K562 (cell line): Measurements from ENCODE around the gene CACNA2D2. TPM values are rescaled to one million over a fixed set of nuclear protein-coding genes. Genes with fewer than 3 reads are reported as not detected.

Experiments
- BRD9 ChIP-seq: fragments of 450-650 bp; IDR thresholded peaks from 2 replicates; pipeline ENCODE4 v1.6.1; 2018; ENCODE audit warnings: low read depth; ENCODE audit not compliant: partially characterized antibody
- CBFA2T2 ChIP-seq: fragments of 450-650 bp; conservative IDR thresholded peaks from 2 replicates; pipeline ENCODE4 v1.6.1; 2017; ENCODE audit warnings: mild to moderate bottlenecking
- CBFA2T3 ChIP-seq: fragments of 450-650 bp; IDR thresholded peaks from 2 replicates; pipeline ENCODE4 v1.6.1; 2017
- CBX5 ChIP-seq: IDR thresholded peaks from 2 replicates; pipeline ENCODE4 v1.6.1; 2014; ENCODE audit warnings: low read depth, borderline replicate concordance
- ELK1 ChIP-seq: sonication (generic); formaldehyde crosslinking; IDR thresholded peaks from 2 replicates; pipeline ENCODE4 v1.8.1; 2022; ENCODE audit warnings: missing genetic modification reagents
- ESRRA ChIP-seq: fragments of 450-650 bp; IDR thresholded peaks from 2 replicates; pipeline ENCODE4 v1.6.1; 2014; ENCODE audit warnings: low read depth, mild to moderate bottlenecking, moderate library complexity, borderline replicate concordance
- GATA2 ChIP-seq: sonication (generic); formaldehyde crosslinking; IDR thresholded peaks from 2 replicates; pipeline ENCODE4 v1.4.0; 2020; ENCODE audit warnings: mild to moderate bottlenecking, missing genetic modification reagents
- GATAD2A ChIP-seq: fragments of 450-650 bp; IDR thresholded peaks from 2 replicates; pipeline ENCODE4 v1.6.1; 2017
- MAZ ChIP-seq, 2 experiments: fragments of 450-650 bp in 1 of 2; sonication (generic) in 1 of 2; formaldehyde crosslinking; IDR thresholded peaks in 1 of 2; conservative IDR thresholded peaks in 1 of 2; 2 replicates each; pipeline versions ENCODE4 v1.4.0 to v1.5.0; 2020; ENCODE audit warnings: mild to moderate bottlenecking in 1 of 2, missing genetic modification reagents in 1 of 2
- NKRF ChIP-seq: fragments of 450-650 bp; IDR thresholded peaks from 2 replicates; pipeline ENCODE4 v1.6.1; 2016; ENCODE audit warnings: borderline replicate concordance
- NR2F6 ChIP-seq: fragments of 450-650 bp; formaldehyde crosslinking; IDR thresholded peaks from 2 replicates; pipeline ENCODE4 v1.4.0; 2020; ENCODE audit warnings: mild to moderate bottlenecking
- NR4A1 ChIP-seq, 2 experiments: fragments of 250-450 bp in 1 of 2; fragments of 450-650 bp in 1 of 2; sonication (Bioruptor Pico) in 1 of 2; IDR thresholded peaks; 2 replicates each; pipeline versions ENCODE4 v1.4.0 to v1.6.1; 2016 to 2020; ENCODE audit warnings: mild to moderate bottlenecking in 2 of 2, missing compliant biosample characterization in 1 of 2, missing genetic modification characterization in 1 of 2, moderate library complexity in 1 of 2
- SNAPC5 ChIP-seq: fragments of 250-450 bp; sonication (Bioruptor Pico); IDR thresholded peaks from 2 replicates; pipeline ENCODE4 v1.8.0; 2021; ENCODE audit warnings: moderate library complexity, mild to moderate bottlenecking, inconsistent platforms
- SRSF9 ChIP-seq: fragments of 200-400 bp; formaldehyde crosslinking; IDR thresholded peaks from 2 replicates; pipeline ENCODE4 v1.6.1; 2017; ENCODE audit warnings: low read depth, low read length, borderline replicate concordance
- USF2 ChIP-seq: sonication (generic); formaldehyde crosslinking; IDR thresholded peaks from 2 replicates; pipeline ENCODE4 v1.5.0; 2020; ENCODE audit warnings: missing genetic modification reagents
- YBX1 ChIP-seq: fragments of 450-650 bp; IDR thresholded peaks from 2 replicates; pipeline ENCODE4 v1.7.1; 2016; ENCODE audit warnings: mild to moderate bottlenecking
- ZBTB7A ChIP-seq: IDR thresholded peaks from 2 replicates; pipeline ENCODE4 v1.6.1; 2011; ENCODE audit warnings: low read depth, mild to moderate bottlenecking, low read length, moderate library complexity, borderline replicate concordance; ENCODE audit not compliant: control insufficient read depth
- ZKSCAN8 ChIP-seq: fragments of 200-800 bp; sonication (Bioruptor generic); IDR thresholded peaks from 2 replicates; pipeline ENCODE4 v1.6.1; 2016; ENCODE audit warnings: missing genetic modification characterization, missing compliant biosample characterization
- ZNF197 ChIP-seq: fragments of 200-800 bp; sonication (Bioruptor generic); IDR thresholded peaks from 2 replicates; pipeline ENCODE4 v1.6.1; 2016; ENCODE audit warnings: low read depth, missing genetic modification characterization, missing compliant biosample characterization
- ZNF507 ChIP-seq: conservative IDR thresholded peaks from 2 replicates; pipeline ENCODE4 v1.6.1; 2017; ENCODE audit warnings: missing genetic modification characterization, missing compliant biosample characterization
- ZNF76 ChIP-seq: fragments of 250-450 bp; sonication (Bioruptor Pico); IDR thresholded peaks from 2 replicates; pipeline ENCODE4 v1.4.0; 2020; ENCODE audit warnings: mild to moderate bottlenecking, moderate library complexity, borderline replicate concordance
- ZNF766 ChIP-seq: fragments of 200-800 bp; sonication (Bioruptor generic); conservative IDR thresholded peaks from 2 replicates; pipeline ENCODE4 v1.6.1; 2016; ENCODE audit warnings: missing genetic modification characterization, missing compliant biosample characterization
- ZSCAN29 ChIP-seq: fragments of 450-650 bp; IDR thresholded peaks from 2 replicates; pipeline ENCODE4 v1.6.1; 2017
- polyA plus RNA-seq, 8 experiments: library from polyadenylated mRNA; depleted of rRNA in 4 of 8; stranded (reverse) in 5 of 8; unstranded in 3 of 8; fragments of >200 nt; fragmentation: Nextera tagmentation in 2 of 8; fragmentation: Illumina TruSeq in 1 of 8; extraction: Ambion mirVana in 2 of 8; extraction: Trizol in 1 of 8; gene quantifications; 2 replicates each; pipeline versions ENCODE4 v1.2.1 to v1.2.3, GENCODE V29; 2011 to 2014; ENCODE audit warnings: inconsistent platforms in 1 of 8, missing spikeins in 1 of 8
- total RNA-seq, 7 experiments: library from RNA; depleted of rRNA in 6 of 7; stranded (reverse); fragments of >200 nt in 6 of 7; fragmentation: Illumina TruSeq in 2 of 7; extraction: Trizol in 2 of 7; gene quantifications; 2 replicates each; pipeline versions ENCODE4 v1.2.1 to v1.2.3, GENCODE V29; 2011 to 2021; ENCODE audit warnings: low replicate concordance in 1 of 7
- TF ChIP-seq, protein P1 (sequence below): fragments of 250-450 bp; sonication (Bioruptor Pico); IDR thresholded peaks from 2 replicates; pipeline ENCODE4 v1.5.0; 2021

CACNA2D2 gene
- total and polyA plus RNA-seq, 9 of the 15 experiments (the other 6 are each of a cell fraction or from before 2014, with no cell fraction given) = 0.11 to 0.58 (median 0.36) TPM; not detected in 2

GRCh38 chr3:50350527-50351322, 152.7 kb downstream of the CACNA2D2 start, which contains the start of the genes CYB561D2 and NPRL2 (continued):
- TF ChIP-seq ZBTB7A (no peak), MAZ (CRISPR knock-in tag; conservative IDR thresholded peaks at IDR 0.05 in 1 of 2, IDR thresholded peaks at IDR 0.05 in 1 of 2) (peak; percentile 27 to 73; a peak in 1 of 4 replicates), CBFA2T2 (no peak), GATA2 (CRISPR knock-in tag) (no peak), USF2 (no peak), SRSF9 (no peak), CBFA2T3 (no peak), ZNF76 (CRISPR knock-in tag) (peak; percentile 75; the same call in 1 of the 2 replicates), ZNF197 (CRISPR knock-in tag) (0 out of 2 replicates have a peak, but pooled peaks have one; percentile 89), GATAD2A (no peak), YBX1 (no peak), NR2F6 (CRISPR knock-in tag) (no peak), NR4A1 (CRISPR knock-in tag; IDR thresholded peaks at IDR 0.05) (no peak), NR4A1 (tag; IDR thresholded peaks at IDR 0.05) (no peak), ELK1 (CRISPR knock-in tag) (no peak), CBX5 (no peak), NKRF (peak; percentile 81; the same call in 1 of the 2 replicates), ESRRA (no peak), SNAPC5 (no peak), ZKSCAN8 (no peak), ZSCAN29 (no peak), BRD9 (no peak), ZNF766 (CRISPR knock-in tag) (peak; percentile 76), ZNF507 (tag) (no peak)
- TF ChIP-seq, protein P1, sequence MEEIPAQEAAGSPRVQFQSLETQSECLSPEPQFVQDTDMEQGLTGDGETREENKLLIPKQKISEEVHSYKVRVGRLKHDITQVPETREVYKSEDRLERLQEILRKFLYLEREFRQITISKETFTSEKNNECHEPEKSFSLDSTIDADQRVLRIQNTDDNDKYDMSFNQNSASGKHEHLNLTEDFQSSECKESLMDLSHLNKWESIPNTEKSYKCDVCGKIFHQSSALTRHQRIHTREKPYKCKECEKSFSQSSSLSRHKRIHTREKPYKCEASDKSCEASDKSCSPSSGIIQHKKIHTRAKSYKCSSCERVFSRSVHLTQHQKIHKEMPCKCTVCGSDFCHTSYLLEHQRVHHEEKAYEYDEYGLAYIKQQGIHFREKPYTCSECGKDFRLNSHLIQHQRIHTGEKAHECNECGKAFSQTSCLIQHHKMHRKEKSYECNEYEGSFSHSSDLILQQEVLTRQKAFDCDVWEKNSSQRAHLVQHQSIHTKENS (CRISPR knock-in tag) = no peak
